NCI-H510A treated with DMSO at 0.1 percent for 48 hours (cell line): Measurements from ENCODE around the gene AHSG.
"Not testable (repeated sequence)": the region's sequence is repeated elsewhere in the genome, so short reads cannot be mapped to it uniquely, and the experiment has no call there.

Source experiments
- DNase-seq: peaks from one replicate; lab custom pipeline; 2025; lab: John Stamatoyannopoulos, UW

AHSG gene

DNA sequence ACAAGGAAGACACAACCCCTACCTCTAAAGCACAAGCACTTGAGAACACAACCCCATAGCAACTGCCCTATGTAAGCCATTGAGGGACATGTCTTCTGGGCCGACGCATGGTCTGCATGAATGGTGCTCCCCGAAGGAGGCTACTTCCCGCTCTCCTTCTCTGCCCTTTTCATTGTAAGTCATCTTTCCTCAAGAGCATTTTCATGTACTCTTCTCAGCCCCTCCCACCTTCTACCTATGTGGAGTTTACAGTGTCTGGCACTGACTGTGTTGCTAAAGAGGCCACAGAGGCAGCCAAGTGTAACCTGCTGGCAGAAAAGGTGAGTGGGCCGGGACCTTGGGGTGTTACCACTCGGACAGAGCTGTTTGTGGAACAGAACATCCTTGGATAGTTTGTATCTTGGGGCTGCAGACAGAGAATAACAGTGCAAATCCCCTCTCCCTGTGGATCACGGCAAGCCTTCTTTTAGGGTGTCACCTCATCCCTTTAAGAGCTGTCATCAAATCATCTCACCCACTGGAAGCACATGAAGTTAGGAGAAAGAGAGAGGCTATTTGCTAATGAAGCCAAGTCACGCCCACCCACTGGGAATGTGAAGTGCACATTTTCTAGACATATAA is 5.6 kb downstream of the AHSG start:
- no peak for DNase-seq

DNA sequence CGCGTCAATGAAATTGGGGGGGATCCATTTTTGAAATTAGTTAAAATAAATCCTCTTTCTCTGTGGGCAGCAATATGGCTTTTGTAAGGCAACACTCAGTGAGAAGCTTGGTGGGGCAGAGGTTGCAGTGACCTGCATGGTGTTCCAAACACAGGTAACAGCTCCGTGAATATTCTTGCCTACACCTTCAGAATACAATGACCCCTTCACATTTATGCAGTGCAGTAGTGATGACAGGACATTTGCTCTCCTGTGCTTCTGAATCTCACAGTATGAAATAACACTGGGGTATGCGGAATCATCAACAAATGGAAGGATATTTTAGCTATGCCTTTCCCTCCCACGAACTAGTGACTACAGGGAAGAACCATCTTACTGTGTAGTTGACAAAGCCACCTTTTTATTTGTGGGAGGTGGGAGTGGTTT is 6.9 kb downstream of the AHSG start:
- DNase-seq: no peak

DNA sequence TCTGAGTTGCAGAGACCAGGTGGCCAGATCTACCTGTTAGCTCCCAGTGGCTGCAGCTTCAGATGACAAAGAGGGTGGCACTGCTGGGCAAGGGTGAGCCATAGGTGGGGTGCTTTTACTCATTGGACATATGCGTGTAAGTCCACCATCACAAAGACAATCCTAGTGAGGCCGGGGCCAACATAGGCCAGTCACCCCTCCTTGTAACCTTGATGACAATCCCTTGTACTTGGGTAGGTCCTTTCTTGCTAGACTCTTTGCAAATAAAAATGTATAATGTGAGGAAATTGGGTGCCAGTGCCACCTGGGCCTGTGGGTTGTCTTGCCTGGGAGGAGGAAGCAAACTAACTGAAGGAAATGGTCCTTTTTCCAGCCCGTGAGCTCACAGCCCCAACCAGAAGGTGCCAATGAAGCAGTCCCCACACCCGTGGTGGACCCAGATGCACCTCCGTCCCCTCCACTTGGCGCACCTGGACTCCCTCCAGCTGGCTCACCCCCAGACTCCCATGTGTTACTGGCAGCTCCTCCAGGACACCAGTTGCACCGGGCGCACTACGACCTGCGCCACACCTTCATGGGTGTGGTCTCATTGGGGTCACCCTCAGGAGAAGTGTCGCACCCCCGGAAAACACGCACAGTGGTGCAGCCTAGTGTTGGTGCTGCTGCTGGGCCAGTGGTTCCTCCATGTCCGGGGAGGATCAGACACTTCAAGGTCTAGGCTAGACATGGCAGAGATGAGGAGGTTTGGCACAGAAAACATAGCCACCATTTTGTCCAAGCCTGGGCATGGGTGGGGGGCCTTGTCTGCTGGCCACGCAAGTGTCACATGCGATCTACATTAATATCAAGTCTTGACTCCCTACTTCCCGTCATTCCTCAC is 7.6 kb downstream of the AHSG start:
- DNase-seq: no peak

DNA sequence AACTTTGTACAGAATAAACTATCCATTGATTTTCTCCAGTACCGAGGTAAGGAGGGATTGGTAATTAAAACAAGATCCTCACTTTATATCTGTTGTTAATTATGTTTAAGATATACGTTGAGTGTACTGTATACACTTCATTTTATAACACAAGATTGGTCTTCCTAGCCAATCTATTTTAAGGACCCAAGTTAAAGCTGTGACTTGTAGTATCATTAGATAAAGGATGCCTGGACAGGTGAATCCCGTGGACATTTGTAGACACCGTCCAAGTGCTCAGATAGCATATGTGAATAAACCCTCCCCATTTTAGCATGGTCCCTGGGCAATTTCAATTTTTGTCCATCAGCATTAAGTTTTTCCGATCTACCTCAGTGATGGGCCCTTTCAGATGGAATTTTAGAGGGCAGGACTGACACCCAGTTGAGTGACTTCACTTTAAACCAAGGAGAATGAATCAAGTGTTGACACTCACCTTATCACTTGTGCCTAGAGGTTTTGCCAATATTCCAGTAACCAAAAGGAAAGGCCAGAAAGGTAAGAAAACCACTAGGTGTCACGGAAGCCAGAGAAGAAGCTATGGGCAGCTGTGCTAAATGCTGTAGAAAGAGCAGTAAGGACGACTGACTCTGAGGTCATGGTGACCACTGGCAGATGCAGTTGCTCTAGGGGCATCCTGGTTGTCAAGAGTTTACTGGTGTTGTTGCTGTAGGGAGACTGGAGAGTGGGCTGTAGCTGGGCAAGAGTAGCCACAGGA is 9.2 kb downstream of the AHSG start:
- DNase-seq: no peak

DNA sequence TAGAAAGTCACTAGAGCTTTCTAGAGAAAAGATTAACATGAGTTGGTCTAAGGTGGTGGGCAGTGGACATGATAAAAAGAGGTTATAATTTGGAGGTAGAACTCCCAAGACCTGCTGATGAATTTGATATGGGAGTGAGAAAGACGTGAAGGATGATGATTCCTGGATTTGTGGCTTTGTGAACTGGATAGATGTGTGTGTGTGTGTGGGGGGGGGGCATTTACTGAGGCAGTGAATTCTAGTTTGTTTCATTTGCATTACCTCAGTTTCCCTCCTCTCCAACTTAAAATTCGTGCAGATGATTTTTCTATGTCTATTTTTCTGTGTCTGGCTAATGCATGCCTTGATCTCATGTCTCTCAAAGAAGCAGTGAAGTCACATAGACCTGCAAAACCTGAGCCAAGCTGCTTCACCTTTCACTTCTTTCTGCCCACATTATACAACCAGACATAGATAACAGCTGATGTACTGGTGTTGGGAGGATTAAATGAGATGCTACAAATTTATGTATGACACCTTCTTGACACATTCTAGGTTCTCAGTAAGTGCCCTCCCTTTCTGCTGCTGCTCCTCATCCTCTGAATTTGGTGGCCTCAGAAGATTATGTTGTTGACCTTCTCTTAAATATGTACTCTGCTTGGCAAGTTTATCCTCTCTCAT is 9.9 kb downstream of the AHSG start:
- no peak for DNase-seq

DNA sequence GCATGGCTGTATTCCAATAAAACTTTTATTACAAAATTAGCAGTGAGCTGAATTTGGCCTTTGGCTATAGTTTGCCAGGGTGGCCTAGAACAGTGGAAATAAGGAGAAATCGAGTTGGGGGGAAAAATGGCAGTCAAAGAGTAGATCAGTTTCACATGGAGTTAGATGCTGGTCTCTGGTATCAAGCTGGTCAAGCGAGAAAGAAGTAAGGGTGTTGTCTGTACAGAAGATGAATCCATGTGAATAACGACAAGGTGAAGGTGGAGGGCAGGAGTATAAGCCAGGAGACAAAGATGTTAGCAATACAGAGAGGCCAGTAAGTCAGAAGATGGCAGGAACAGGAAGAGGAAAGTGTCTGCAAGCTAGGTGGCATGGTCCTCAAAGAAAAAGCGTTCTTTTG is 11.7 kb downstream of the AHSG start:
- DNase-seq: no peak

DNA sequence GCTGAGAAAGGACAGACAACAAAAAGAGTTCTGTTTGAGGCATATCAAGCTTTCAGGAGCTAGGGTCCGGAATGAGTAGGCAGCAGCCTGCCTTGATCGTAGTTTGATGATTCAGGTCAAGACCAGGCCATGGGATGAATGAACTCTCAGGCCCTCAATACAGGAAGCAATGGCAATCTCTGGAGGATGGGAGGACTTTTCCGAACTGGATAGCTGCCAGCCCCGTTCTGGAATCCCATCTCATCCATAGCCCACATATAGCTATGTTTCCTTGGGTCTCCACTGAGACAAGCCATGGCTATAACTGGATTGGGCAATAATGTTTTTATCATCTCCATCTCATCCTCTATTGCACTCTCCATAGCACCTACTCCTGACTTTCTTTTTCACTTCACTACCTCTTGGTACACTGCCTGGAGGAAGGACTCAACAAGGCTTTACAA is 12.8 kb downstream of the AHSG start:
- DNase-seq: no peak

DNA sequence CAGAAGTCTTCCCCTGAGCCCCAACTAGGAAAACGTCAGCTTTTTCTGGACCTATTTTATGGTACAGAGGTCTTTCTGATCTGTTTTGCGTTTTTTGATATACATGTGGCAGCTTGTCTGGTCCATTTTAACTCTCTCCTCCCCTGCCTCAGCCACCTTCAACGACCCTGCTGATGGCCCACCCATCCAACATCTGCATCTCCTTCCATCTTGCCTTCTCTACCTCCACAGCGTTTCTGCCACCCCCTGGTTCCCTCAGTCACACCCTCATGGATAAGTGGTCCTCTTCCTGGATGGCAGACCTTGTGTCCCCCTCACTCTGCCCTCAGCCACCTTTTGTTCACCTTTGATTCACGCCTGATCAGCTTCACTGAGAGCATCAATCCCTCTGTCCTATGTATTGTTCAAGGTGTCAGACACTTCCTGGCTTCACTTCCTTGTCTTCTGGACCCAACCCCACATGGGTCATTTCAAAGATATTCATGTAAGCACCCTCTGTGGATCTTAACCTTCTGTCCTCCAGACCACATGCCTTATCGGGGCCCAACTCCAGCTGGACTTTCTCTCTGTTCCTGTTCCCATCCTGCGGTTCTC is 13.5 kb downstream of the AHSG start:
- DNase-seq: no peak

DNA sequence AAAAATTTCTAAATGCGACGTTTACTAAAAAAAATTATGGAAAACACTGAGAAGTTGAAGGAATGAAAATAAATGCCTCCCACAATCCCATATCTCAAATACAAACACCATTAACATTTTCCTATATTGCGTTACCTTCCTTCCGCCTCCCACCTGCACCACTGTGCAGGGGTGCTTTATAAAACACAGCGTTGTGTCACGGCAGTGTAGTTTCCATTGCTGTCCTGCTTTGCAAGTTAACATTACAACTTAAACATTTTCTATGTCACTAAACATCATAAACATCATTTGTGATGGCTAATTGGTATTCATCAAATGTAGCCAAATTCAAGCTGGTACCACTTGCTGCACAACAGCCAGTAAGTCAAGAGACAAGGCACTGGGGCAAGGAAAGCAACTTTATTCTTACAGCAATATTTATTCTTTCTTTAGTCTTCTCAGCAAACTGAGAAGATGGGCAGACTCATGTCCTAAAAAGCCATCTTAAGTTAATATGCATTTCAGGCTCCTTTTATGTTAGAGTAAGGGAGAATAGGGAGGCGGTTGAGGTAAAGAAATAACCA is 15.1 kb downstream of the AHSG start:
- DNase-seq: no peak

DNA sequence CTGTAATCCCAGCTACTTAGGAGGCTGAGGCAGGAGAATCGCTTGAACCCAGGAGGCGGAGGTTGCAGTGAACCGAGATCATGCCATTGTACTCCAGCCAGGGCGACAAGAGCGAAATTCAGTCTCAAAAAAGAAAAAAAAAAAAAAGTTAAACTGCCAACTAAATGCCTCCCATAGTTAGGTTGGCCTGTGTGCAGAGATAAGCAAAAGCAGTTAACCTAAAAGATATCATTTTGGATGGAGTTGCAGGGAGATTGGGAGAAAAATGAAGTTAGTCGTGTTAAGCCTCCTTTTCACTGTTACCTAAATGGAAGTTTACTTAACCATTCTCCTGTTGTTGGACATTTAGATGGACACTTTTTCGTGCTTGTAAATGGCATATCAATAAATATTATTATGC is 15.9 kb downstream of the AHSG start:
- DNase-seq: no peak

DNA sequence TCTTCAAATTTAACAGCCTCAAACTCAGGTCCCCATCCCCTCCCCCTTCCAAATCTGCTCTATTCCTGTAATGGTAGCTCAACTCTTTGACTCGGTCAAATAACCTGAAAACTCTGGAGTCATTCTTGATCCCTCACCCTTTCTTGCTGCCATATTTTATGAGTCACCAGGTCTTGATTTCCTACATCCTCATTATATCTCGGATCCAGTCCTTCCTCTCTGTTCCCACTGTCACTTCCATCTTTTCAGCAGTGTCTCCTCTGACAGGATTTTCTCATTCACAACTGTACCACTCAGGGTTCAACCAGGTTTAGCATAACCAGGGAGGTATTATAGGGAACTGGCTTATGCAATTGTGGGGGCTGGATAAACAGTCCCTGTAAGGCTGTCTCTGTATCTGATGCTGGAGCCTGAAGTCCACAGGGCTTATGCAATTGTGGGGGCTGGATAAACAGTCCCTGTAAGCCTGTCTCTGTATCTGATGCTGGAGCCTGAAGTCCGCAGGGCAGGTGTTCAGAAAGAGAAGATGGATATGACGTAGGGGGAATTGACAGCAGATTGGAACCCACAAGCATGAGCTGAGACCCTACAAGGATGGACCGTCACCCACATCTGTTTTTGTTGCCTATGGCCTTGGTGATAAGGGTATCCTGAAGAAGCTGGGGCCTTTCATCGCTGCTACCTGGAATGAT is 18.2 kb downstream of the AHSG start:
- DNase-seq: no peak

DNA sequence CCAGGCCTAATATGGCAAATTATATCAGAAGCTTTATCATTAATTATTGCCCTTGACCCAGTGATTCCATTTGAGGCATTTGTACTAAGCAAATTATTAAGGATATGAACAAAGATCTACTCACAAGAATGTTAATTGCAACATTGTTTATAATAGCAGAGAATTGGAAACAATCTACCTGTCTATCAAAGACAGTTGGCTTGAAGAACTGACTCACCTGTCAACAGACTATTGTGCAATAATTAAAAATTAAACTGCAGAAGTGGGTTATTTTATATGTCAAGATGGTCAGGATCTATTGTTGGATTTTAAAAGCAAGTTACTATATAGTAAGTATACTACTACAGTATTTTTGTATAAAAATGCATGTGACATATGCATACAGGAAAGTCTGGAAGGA is 20.6 kb downstream of the AHSG start:
- DNase-seq: no peak

DNA sequence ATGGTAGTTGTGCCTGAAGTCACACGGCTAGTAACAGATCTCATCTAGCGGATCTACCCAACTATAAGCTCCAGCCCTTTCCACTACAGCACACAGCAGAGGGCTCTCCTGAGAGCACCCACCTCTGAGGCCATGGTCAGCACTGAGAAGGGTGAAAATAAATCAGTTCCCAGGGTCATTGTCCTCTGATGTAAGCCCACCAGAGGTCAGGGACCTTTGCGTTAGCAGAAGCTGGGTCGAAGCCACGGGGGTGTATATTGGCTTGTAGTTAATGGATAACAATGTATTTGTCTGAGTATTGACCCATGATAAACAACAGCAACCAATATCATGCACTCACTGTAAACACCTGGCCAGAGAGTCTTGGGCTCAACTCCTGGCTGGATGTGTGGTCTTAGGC is 21.3 kb downstream of the AHSG start:
- DNase-seq: not testable (repeated sequence)

DNA sequence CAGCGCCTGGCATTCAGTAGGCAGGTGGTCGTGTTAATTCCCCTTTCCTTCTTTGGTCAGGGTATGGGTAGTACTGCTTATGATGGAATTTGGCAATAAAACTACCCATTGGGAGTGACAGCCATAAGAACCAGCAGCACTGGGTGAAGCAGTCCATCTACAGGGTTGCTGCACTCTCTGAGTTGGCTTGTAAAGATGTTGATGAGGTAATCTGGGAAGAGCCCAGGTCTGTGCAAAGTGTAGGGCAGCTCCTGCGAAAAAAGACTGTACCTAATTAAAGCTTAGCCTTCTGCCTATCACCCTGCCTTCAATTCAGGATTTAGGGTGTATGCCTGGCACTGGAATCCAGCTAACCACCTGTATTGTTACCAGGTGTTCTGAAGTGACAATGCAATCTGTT is 22.7 kb downstream of the AHSG start:
- DNase-seq: no peak

DNA sequence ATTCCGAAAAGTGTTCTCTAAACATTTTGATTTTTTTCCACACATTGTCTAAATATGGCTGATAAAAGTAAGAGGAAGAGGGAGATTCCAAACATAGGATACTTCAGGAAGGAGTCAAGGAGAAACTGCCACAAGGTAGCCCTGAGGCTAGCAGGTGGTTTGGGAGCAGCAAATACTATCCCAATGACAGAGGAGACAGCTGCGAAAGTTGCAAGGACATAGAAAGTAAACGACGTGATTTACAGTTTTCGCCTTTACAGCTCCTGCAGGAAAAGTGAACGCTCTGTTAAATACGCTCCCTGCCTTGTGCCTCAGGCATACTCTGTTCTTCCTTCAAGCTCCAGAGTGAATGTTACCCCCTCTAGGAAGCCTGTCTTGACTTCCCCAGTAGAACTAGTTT is 23.7 kb downstream of the AHSG start:
- no peak for DNase-seq

DNA sequence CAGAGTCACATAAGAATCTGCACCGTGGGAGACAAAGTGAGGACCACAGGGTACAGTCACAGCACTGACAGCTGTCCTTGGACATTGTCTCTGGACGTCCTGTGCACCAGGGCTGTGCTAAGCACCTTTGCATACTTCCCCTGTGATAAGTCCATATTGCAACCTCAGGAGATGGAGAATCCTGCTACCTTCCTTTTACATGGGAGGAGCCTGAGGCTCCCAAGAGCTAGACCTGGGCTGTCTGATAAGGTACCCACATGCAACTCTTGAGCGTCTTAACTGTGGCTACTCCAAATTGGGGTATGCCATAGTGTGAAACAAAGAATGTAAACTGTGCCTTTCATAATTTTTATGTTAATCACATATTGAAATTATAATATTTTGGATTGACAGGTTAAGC is 24.8 kb downstream of the AHSG start:
- no peak for DNase-seq

DNA sequence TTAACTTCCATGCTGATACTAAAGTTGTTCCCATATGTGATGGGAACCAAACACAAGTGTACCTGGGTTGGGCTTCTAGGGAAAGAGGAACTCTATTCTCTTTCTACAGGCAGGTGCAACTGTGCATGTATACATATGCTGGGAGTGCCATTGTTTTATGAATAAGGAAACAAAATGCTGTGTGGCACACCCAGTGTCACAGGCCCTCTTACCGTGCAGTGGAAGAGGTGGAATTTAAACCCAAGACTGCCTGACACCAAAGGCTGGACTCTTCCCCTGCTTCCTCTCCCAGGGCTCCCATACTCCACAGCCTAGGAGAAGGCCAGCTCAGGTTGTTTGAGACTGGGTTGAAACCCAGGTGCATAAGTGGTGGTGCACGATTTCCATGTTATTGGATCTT is 25.4 kb downstream of the AHSG start:
- no peak for DNase-seq

DNA sequence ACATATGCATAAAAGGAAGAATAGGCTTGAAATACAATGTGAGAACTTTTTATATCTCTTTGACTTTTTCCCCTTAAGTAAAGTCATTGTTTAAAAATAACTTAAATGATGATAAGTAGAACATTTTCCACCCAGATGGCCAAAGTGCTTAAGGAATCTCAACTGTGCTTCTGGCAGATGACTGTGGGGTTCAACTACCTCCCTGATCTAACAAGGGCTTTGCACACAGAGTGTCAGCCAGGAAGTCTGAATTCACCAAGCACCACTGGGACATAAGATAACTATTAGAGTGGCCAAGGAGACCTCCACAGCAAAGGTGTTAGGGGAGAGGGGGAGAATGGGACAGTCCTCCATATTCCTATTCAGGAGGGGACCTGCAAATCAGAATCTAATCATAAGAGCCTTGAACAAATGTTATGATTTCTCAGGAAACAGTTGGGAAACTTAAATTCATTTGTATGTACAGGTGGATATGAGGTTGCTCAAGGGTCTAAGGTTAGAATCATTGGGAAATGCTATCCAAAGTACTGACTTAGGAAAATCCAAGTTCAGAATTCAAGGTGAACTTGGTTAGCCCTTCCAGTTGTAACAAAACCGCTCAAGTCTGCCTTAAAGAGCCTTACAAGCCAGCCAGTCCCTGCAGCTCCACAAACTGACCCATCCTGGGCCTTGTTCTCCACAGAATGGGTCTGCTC is 27.1 kb downstream of the AHSG start, which contains the start of gene FETUB:
Gene FETUB (plus strand): TSS at position 622 of the 695 bp plus-strand sequence. CDS start 62 bp downstream, at position 684.
- DNase-seq: no peak

DNA sequence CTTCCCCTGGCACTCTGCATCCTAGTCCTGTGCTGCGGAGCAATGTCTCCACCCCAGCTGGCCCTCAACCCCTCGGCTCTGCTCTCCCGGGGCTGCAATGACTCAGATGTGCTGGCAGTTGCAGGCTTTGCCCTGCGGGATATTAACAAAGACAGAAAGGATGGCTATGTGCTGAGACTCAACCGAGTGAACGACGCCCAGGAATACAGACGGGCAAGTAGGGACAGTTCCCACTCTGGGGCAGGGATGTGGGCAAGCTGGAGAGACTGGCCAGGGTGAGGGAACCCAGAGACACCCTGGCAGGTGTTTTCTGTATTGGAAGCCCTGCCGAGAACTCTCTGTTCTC is 27.6 kb downstream of the AHSG start:
- DNase-seq: no peak

DNA sequence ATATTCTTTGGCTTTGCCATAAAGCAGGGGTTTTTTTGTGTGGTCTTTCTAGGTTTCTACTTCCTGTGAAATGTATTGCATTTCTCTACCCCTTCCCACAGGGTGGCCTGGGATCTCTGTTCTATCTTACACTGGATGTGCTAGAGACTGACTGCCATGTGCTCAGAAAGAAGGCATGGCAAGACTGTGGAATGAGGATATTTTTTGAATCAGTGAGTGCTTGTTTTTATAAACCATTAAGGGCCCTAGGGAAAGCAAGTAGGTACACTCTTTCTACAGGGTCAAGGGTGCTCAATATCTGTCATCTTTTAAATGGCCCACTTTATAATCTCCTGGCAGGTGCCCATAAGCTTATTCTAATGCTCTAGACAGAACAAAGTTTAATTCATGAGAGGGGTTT is 28.1 kb downstream of the AHSG start:
- no peak for DNase-seq
